Parathyroid adenoma (tissue), 2 donors: ENCODE results near the gene STRIT1.

Experiments used
- H2AFZ ChIP-seq: fragments of 300-600 bp; sonication (generic); one replicate; pipeline ENCODE4 v1.7.0; 2017; ENCODE audit warnings: antibody characterized with exemption, mild to moderate bottlenecking
- H3K27ac ChIP-seq: fragments of 300-600 bp; sonication (generic); one replicate; pipeline ENCODE4 v1.7.0; 2017
- H3K27me3 ChIP-seq: fragments of 300-600 bp; sonication (generic); one replicate; pipeline ENCODE4 v1.7.0; 2017; ENCODE audit warnings: low read length; ENCODE audit not compliant: control insufficient read depth, insufficient read depth
- H3K36me3 ChIP-seq: fragments of 300-600 bp; sonication (generic); one replicate; pipeline ENCODE4 v1.7.0; 2017; ENCODE audit warnings: low read length; ENCODE audit not compliant: control insufficient read depth, insufficient read depth
- H3K4me1 ChIP-seq: fragments of 300-600 bp; sonication (generic); one replicate; pipeline ENCODE4 v1.7.0; 2017; ENCODE audit warnings: control low read depth
- H3K4me2 ChIP-seq: fragments of 300-600 bp; sonication (generic); one replicate; pipeline ENCODE4 v1.7.0; 2017; ENCODE audit warnings: low read length
- H3K4me3 ChIP-seq: fragments of 300-600 bp; sonication (generic); one replicate; pipeline ENCODE4 v1.7.0; 2017; ENCODE audit warnings: low read depth, low read length
- H3K79me2 ChIP-seq: fragments of 300-600 bp; sonication (generic); one replicate; pipeline ENCODE4 v1.7.0; 2017; ENCODE audit warnings: control low read depth
- H3K9ac ChIP-seq: fragments of 300-600 bp; sonication (generic); one replicate; pipeline ENCODE4 v1.7.0; 2017; ENCODE audit warnings: mild to moderate bottlenecking
- H3K9me3 ChIP-seq: fragments of 300-600 bp; sonication (generic); one replicate; pipeline ENCODE4 v1.7.0; 2017; ENCODE audit warnings: low read length; ENCODE audit not compliant: control insufficient read depth
- TF ChIP-seq, protein P1 (sequence below): fragments of 300-600 bp; sonication (generic); IDR thresholded peaks from one replicate; pipeline ENCODE4 v1.7.0; 2017; ENCODE audit warnings: antibody characterized with exemption, mild to moderate bottlenecking
- donor health status: primary hyperparathyroidism.

STRIT1 gene

GRCh38 chr3:155330370-155330769 lies 36.9 kb upstream of the STRIT1 start:
- Histone ChIP-seq H3K4me3 (no peak overlapping the region), H2AFZ (no peak overlapping the region), H3K27ac (peak overlapping the region; percentile 96), H3K9me3 (no peaks in the 10 kb centered on the region), H3K9ac (no peak overlapping the region), H3K36me3 (no peaks in the 10 kb centered on the region), H3K4me1 (peaks cover 83% of the 10 kb centered on the region), H3K4me2 (no peak overlapping the region), H3K79me2 (no peaks in the 10 kb centered on the region), H3K27me3 (no peaks in the 10 kb centered on the region)
- TF ChIP-seq, protein P1, sequence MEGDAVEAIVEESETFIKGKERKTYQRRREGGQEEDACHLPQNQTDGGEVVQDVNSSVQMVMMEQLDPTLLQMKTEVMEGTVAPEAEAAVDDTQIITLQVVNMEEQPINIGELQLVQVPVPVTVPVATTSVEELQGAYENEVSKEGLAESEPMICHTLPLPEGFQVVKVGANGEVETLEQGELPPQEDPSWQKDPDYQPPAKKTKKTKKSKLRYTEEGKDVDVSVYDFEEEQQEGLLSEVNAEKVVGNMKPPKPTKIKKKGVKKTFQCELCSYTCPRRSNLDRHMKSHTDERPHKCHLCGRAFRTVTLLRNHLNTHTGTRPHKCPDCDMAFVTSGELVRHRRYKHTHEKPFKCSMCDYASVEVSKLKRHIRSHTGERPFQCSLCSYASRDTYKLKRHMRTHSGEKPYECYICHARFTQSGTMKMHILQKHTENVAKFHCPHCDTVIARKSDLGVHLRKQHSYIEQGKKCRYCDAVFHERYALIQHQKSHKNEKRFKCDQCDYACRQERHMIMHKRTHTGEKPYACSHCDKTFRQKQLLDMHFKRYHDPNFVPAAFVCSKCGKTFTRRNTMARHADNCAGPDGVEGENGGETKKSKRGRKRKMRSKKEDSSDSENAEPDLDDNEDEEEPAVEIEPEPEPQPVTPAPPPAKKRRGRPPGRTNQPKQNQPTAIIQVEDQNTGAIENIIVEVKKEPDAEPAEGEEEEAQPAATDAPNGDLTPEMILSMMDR: no peak

DNA sequence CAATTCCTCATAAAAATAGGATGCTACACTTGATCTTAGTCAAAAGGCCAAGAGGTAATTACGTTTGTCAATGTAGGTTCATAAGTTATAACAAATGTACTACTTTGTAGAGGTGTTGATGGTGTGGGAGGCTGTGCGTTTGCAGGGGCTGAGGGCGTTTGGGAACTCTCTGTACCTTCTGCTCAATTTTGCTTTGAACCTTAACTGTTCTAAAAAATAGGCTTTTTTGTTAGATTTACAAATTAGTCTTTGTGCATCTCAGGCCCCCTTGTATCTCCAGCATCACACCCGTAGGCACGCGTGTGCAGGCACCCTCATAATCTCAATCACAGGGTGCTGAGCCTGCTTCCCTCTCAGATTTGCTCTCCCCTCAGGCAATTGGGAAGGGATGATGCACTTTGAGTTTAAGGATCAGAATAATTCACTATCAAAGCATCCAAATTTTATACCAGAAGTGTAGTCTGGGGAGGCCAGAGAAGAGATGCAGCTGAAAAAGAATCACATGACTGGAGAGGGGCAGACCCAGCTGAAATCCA lies 36.1 kb upstream of the STRIT1 start:
- Histone ChIP-seq H3K4me2 (no peak overlapping the region), H3K9me3 (no peaks in the 10 kb centered on the region), H3K27ac (peak overlapping the region; percentile 96), H3K27me3 (no peaks in the 10 kb centered on the region), H3K79me2 (no peaks in the 10 kb centered on the region), H3K9ac (no peak overlapping the region), H2AFZ (peak overlapping the region; percentile 13), H3K4me3 (no peak overlapping the region), H3K4me1 (peaks cover 75% of the 10 kb centered on the region), H3K36me3 (no peaks in the 10 kb centered on the region)
- TF ChIP-seq, protein P1: no peak

DNA sequence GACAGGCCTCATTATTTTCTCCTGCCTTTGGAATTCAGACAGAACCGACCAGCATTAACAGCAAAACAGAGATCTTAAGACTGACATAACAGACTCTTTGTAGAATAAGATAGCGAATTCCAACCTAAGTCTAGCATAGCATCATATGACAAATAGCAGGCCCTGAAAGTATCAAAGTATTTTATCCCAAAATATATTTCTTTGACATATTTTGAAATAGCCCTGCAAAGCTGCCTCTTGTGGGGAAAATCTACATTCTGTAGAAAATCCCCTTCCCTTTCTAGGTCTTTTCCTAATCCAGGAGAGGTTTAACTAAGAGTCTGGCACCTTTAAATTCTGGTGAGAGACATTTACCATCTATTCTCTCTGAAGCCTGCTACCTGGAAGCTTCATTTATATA lies 34.4 kb upstream of the STRIT1 start:
- Histone ChIP-seq H3K4me2 (no peak overlapping the region), H3K4me1 (peaks cover 62% of the 10 kb centered on the region), H3K79me2 (no peaks in the 10 kb centered on the region), H3K36me3 (no peaks in the 10 kb centered on the region), H3K9ac (no peak overlapping the region), H2AFZ (peak overlapping the region; percentile 59), H3K4me3 (no peak overlapping the region), H3K27me3 (no peaks in the 10 kb centered on the region), H3K27ac (peak overlapping the region; percentile 96), H3K9me3 (no peaks in the 10 kb centered on the region)
- TF ChIP-seq, protein P1: no peak

- no peaks in the 10 kb centered on the region for H3K27me3 ChIP-seq
- no peaks in the 10 kb centered on the region for H3K36me3 ChIP-seq
- no peaks in the 10 kb centered on the region for H3K9me3 ChIP-seq
- peak overlapping the region; percentile 96 for H3K27ac ChIP-seq
- no peak overlapping the region for H3K4me2 ChIP-seq
- H3K79me2 ChIP-seq: no peaks in the 10 kb centered on the region
- TF ChIP-seq, protein P1: no peak
- peak overlapping the region; percentile 59 for H2AFZ ChIP-seq
- no peak overlapping the region for H3K4me3 ChIP-seq
- peaks cover 58% of the 10 kb centered on the region for H3K4me1 ChIP-seq
- H3K9ac ChIP-seq: no peak overlapping the region
These were observed 33.9 kb upstream of the STRIT1 start for GRCh38 chr3:155327430-155327829.

DNA sequence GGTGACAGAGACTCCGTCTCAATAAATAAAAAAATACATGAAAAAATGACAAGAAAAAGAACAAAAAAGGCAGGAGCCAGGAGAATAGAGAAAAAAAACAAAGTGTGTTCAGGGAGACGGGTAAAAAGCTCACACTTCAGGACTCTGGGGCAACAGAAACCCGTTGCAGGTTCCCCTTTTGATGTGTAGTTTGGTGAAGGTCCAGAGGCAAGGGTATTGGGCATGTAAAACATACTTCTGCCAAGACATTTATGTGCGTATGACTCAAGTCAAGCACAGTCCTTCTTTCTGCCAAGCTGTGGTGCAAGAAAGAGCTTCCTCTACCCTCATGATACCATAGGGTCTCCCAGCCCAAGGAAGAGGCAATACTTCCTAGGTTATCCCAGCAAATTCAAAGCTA lies 33.4 kb upstream of the STRIT1 start:
- Histone ChIP-seq H3K79me2 (no peaks in the 10 kb centered on the region), H3K4me1 (peaks cover 58% of the 10 kb centered on the region), H3K9ac (no peak overlapping the region), H3K27me3 (no peaks in the 10 kb centered on the region), H3K36me3 (no peaks in the 10 kb centered on the region), H3K9me3 (no peaks in the 10 kb centered on the region), H3K4me2 (no peak overlapping the region), H3K4me3 (no peak overlapping the region), H2AFZ (peak overlapping the region; percentile 59), H3K27ac (peak overlapping the region; percentile 96)
- TF ChIP-seq, protein P1: no peak
